Thyroid gland (tissue), 4 donors: ENCODE data around the gene ENAH. TPM values are rescaled to one million over a fixed set of nuclear protein-coding genes. Genes with fewer than 3 reads are reported as not detected.

Source experiments
- DNase-seq, 2 donors: peaks; one replicate each; pipeline ENCODE4 v3.0.0-alpha.2; 2019
- H3K27ac ChIP-seq, 3 donors: fragments of 200-600 bp; sonication (generic); 1 replicate in 2 of 3; 2 replicates in 1 of 3; pipeline ENCODE4 v1.5.1; 2016 to 2019; ENCODE audit warnings: mild to moderate bottlenecking in 1 of 3, moderate library complexity in 1 of 3
- H3K27me3 ChIP-seq: fragments of 200-600 bp; sonication (generic); one replicate; pipeline ENCODE4 v1.5.1; 2019
- H3K36me3 ChIP-seq, 2 donors: fragments of 200-600 bp; sonication (generic); one replicate each; pipeline ENCODE4 v1.5.1; 2016 to 2019
- H3K4me1 ChIP-seq, 2 donors: fragments of 200-600 bp; sonication (generic); one replicate each; pipeline ENCODE4 v1.5.1; 2017 to 2019
- H3K4me3 ChIP-seq, 3 donors: fragments of 200-600 bp; sonication (generic); replicated peaks in 1 of 3; 1 replicate in 2 of 3; 2 replicates in 1 of 3; pipeline ENCODE4 v1.5.1; 2016; ENCODE audit warnings: mild to moderate bottlenecking in 1 of 3
- H3K9me3 ChIP-seq: fragments of 200-600 bp; sonication (generic); one replicate; pipeline ENCODE4 v1.5.1; 2017
- CTCF ChIP-seq, 6 experiments: fragments of 200-600 bp in 3 of 6; fragments of 450-650 bp in 3 of 6; sonication (generic) in 3 of 6; IDR thresholded peaks; one replicate each; pipeline ENCODE4 v1.5.1; 2016 to 2019; ENCODE audit warnings: antibody characterized with exemption in 6 of 6, mild to moderate bottlenecking in 2 of 6, inconsistent platforms in 1 of 6, moderate library complexity in 1 of 6
- POLR2A ChIP-seq, 2 donors: fragments of 450-650 bp; IDR thresholded peaks; one replicate each; pipeline ENCODE4 v1.6.1; 2017; ENCODE audit warnings: antibody characterized with exemption in 2 of 2, mild to moderate bottlenecking in 2 of 2, moderate library complexity in 1 of 2
- WGBS, 2 donors: methylation state at CpG; one replicate each; pipeline ENCODE4 v1.1.5; 2017; 5-methylcytosine and 5-hydroxymethylcytosine counted together
- intact Hi-C: fragments of 100-400 bp; cut with DNase I; formaldehyde crosslinking; loops from one replicate; pipeline ENCODE4 v1.15.1; 2023
- total RNA-seq, 4 donors: library from RNA; depleted of rRNA; stranded (reverse); fragments of >200 nt; gene quantifications; one replicate each; pipeline ENCODE4 v1.2.3, GENCODE V29; 2016

ENAH gene
- total RNA-seq, 4 donors from 2014 or later, result 24.5 to 31.4 (median 28.5) TPM

GRCh38 chr1:225460021-225460736, 192.7 kb downstream of the ENAH start:
- WGBS, 2 donors, result 57 to 63% methylated on average over 17 to 18 of the region's 18 CpGs
- TF ChIP-seq CTCF (IDR thresholded peaks at IDR 0.05), result no peak
- TF ChIP-seq POLR2A (IDR thresholded peaks at IDR 0.05), result no peak
- Histone ChIP-seq H3K27me3 (no peaks in the 10 kb centered on the region), H3K4me1 (no peaks in the 10 kb centered on the region), H3K4me3 (no peak overlapping the region), H3K36me3 (no peaks in the 10 kb centered on the region), H3K27ac (no peak overlapping the region), H3K9me3 (no peaks in the 10 kb centered on the region)
- intact Hi-C loops, result no loop called here
- DNase-seq, result no peak

DNA sequence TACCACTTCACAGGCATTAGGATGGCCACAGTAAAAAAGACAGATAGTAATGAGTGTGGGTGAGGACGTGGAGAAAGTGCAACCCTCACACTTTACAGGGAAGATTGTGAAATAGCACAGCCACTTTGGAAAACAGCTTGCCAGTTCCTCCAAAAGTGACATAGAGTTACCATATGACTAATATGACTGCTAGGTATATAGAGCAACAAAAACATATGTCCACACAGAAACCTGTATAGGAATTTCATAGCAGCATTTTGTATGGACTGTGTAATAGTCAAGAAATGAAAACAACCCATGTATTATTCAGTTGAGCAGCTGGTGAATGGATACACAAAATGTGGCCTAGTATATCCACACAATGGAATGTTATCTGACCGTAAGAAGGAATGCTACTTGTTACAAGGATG, 194.7 kb downstream of the ENAH start:
- Histone ChIP-seq H3K4me1 (peaks cover 0 to 14% of the 10 kb centered on the region in 2 donors), H3K27me3 (no peaks in the 10 kb centered on the region), H3K9me3 (no peaks in the 10 kb centered on the region), H3K36me3 (no peaks in the 10 kb centered on the region), H3K27ac (no peak overlapping the region), H3K4me3 (no peak overlapping the region)
- WGBS, 2 donors, result 74 to 79% methylated on average over 2 of the region's 2 CpGs
- no peak for DNase-seq
- intact Hi-C loops, result no loop called here
- TF ChIP-seq POLR2A (IDR thresholded peaks at IDR 0.05), result no peak
- TF ChIP-seq CTCF (IDR thresholded peaks at IDR 0.05), result no peak

DNA sequence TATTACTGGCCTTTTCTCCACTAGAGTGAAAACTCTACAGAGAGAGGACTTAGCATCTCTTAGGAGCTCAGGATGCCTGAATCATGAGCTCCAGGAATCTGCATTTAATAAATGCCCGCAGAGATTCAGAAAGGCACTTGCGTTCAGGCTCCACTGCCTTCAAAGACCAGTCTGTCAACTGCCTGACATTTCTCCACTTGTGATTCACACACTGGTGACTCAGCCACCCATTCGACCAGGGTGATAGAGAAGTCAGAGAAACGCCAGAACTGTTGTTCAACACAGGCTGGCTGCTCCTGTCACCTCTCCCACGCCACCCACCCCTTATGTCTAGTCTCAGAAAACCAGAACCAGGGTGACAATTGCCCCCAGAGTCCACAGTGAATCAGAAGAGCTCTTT, 198.2 kb downstream of the ENAH start:
- DNase-seq, result peak; percentile 60 to 73
- Histone ChIP-seq H3K36me3 (no peaks in the 10 kb centered on the region), H3K27me3 (no peaks in the 10 kb centered on the region), H3K4me1 (peaks cover 0 to 14% of the 10 kb centered on the region in 2 donors), H3K4me3 (no peak overlapping the region), H3K27ac (no peak overlapping the region), H3K9me3 (no peaks in the 10 kb centered on the region)
- intact Hi-C loops, result no loop called here
- 26 to 29% methylated on average over 5 of the region's 5 CpGs for WGBS, 2 donors
- TF ChIP-seq POLR2A (IDR thresholded peaks at IDR 0.05), result no peak
- no peak for TF ChIP-seq CTCF (IDR thresholded peaks at IDR 0.05)

DNA sequence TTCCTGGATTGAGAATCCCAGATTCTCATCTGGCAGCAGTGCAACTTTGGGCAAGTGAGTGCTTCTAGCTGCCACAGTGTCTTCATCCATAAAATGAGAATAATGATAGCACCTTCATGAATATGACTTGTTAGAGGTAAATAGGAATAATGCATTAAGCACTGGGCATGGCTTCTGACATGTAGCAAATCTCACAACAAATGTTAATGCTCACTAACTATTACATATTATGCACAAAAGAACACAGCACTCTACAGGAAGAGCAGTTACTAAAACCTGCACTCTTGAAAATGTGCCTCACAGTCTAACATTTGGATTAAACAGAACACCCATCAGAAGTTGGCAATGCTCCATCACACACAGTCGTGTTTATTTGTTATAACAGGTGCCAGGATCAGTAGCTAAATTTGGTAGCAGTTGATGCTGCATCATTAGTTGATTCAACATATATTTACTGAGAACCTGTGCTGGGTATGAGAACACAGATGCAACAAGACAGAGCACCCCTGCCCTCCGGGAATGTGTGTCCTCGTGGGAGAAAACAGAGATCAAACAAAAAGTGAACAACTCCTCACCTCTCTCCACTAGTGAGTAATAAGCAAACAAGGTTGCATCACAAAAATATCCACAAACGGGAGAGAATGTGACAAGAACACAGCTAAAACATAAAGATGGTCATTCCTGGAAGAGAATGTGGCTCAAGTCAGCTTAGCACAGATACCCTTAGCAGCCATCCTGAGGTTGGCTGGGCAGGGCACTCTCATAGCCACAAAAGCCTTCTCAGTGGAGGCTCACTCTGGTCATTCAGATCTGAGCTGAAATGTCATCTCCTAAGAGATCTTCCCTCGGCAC, 198.9 kb downstream of the ENAH start:
- peaks cover 0 to 14% of the 10 kb centered on the region in 2 donors for H3K4me1 ChIP-seq
- no peak for TF ChIP-seq CTCF (IDR thresholded peaks at IDR 0.05)
- TF ChIP-seq POLR2A (IDR thresholded peaks at IDR 0.05), result no peak
- no peak overlapping the region for H3K27ac ChIP-seq
- H3K9me3 ChIP-seq, result no peaks in the 10 kb centered on the region
- WGBS, 2 donors, result 42 to 55% methylated on average over 5 of the region's 5 CpGs
- H3K36me3 ChIP-seq, result no peaks in the 10 kb centered on the region
- no peak for DNase-seq
- intact Hi-C loops, result no loop called here
- no peak overlapping the region for H3K4me3 ChIP-seq
- H3K27me3 ChIP-seq, result no peaks in the 10 kb centered on the region
